HL-60 (cell line): ENCODE results near the gene SLC23A3.
A peak's percentile ranks its signal among the peaks of the same experiment; 100 is the strongest.

Experiments
- DNase-seq, 2 experiments: peaks; one replicate each; pipeline ENCODE4 v3.0.0-alpha.2; 2010 to 2020; ENCODE audit warnings: low read depth in 1 of 2, low spot score in 1 of 2
- H3K27ac ChIP-seq: fragments of 250-450 bp; sonication (Bioruptor Pico); replicated peaks from 2 replicates; pipeline ENCODE4 v1.5.1; 2020; ENCODE audit warnings: mild to moderate bottlenecking, moderate library complexity
- H3K27me3 ChIP-seq: fragments of 250-450 bp; sonication (Bioruptor Pico); 2 replicates; pipeline ENCODE4 v1.5.1; 2021; ENCODE audit warnings: mild to moderate bottlenecking, moderate library complexity; ENCODE audit not compliant: insufficient read depth, poor library complexity, severe bottlenecking
- H3K4me3 ChIP-seq: replicated peaks from 2 replicates; pipeline ENCODE4 v1.5.1; 2011; ENCODE audit warnings: mild to moderate bottlenecking, control low read depth, low read length; ENCODE audit not compliant: insufficient read depth
- CTCF ChIP-seq: IDR thresholded peaks from one replicate; pipeline ENCODE4 v1.5.1; 2011; ENCODE audit warnings: low read length, control low read depth, inconsistent platforms; ENCODE audit not compliant: insufficient read depth
- GABPA ChIP-seq: IDR thresholded peaks from 2 replicates; pipeline ENCODE4 v1.6.1; 2012; ENCODE audit warnings: low read depth
- POLR2AphosphoS5 ChIP-seq: IDR thresholded peaks from 2 replicates; pipeline ENCODE4 v1.6.1; 2012; ENCODE audit warnings: low read depth
- REST ChIP-seq: IDR thresholded peaks from 2 replicates; pipeline ENCODE4 v1.6.1; 2012; ENCODE audit warnings: low read depth; ENCODE audit not compliant: insufficient replicate concordance
- SPI1 ChIP-seq: IDR thresholded peaks from 2 replicates; pipeline ENCODE4 v1.6.1; 2012; ENCODE audit warnings: low read depth, mild to moderate bottlenecking, borderline replicate concordance

Gene SLC23A3

DNA sequence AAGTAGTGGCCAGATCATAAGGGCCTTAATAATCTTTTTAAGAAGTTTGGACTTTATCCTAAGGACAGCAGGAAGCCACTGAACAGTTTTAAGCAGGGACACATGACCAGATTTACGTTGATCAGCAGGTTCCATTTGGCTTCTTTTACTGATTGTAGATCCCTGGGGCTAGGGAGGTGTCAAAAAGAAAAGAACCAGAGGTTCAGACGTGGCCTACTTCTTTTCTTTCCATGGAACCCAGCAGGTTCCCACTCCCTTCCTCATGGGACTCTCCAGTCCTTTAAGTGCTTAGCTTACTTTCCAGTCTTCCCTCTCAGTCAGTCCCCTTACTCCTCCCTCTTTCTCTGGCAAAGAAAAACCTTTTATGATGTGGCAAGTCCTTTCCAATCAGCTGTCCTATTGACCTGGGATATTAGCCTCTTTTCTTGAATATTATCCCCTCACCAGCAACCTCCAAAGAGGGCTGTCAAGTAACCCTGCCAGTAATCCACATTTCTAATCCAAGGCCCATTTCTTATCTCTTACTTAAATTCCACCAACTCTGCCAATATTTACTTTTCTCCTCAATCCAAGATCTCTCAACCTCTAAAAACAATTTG, 42.7 kb downstream of the SLC23A3 start:
- Histone ChIP-seq H3K4me3 (no peak overlapping the region), H3K27ac (no peak overlapping the region), H3K27me3 (no peaks in the 10 kb centered on the region)
- DNase-seq: no peak
- TF ChIP-seq GABPA (no peak), CTCF (no peak), REST (no peak), POLR2AphosphoS5 (no peak)

GRCh38 chr2:219126555-219126954, 43.3 kb downstream of the SLC23A3 start:
- Histone ChIP-seq H3K4me3 (no peak overlapping the region), H3K27ac (no peak overlapping the region), H3K27me3 (no peaks in the 10 kb centered on the region)
- no peak for TF ChIP-seq REST
- TF ChIP-seq GABPA: no peak
- no peak for TF ChIP-seq SPI1
- TF ChIP-seq POLR2AphosphoS5: no peak
- no peak for TF ChIP-seq CTCF
- DNase-seq: no peak

GRCh38 chr2:219125886-219126270, 44.0 kb downstream of the SLC23A3 start:
- TF ChIP-seq GABPA (no peak), SPI1 (no peak)
- no peak overlapping the region for H3K27ac ChIP-seq
- no peak for DNase-seq
- no peaks in the 10 kb centered on the region for H3K27me3 ChIP-seq
- no peak overlapping the region for H3K4me3 ChIP-seq

DNA sequence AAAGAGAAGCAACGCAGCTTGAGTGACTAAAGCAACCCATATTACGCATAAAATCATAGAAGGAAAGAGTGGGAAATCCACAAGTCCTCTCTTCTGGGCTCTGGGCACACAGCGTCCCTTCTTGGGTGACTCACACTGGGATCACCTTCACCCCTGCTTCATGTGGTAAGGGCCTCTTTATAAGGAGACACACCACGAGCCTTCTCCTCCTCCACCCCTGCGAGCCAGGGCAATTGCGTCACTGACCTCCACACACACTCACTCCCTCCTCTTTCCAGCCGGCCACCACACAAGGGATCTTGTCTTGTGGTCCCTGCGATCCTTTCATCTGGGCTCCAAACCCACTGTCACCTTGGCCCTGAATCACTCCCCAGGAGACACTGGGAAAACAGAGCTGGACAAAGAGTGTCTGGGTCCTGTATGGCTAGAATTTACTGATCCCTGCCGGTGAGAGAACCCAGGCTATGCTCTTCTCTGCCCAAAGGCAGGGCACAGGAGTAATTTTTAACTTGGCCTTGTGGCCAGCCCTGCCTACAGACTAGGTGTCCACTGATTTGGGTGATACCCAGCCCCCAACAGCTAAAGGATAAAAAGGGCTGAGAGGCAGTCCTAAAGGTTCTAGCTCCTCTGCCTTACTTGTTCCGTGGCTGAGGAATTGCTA, 44.5 kb downstream of the SLC23A3 start:
- no peak overlapping the region for H3K27ac ChIP-seq
- no peaks in the 10 kb centered on the region for H3K27me3 ChIP-seq
- TF ChIP-seq SPI1 (no peak), CTCF (no peak), GABPA (no peak), POLR2AphosphoS5 (no peak), REST (no peak)
- H3K4me3 ChIP-seq: no peak overlapping the region
- peak; percentile 60 to 78 for DNase-seq
